Neutrophil (primary cell): ENCODE data around the gene FBP1.
A peak's percentile ranks its signal among the peaks of the same experiment; 100 is the strongest.

ENCODE experiments used
- H3K27ac ChIP-seq: fragments of 200-600 bp; sonication (generic); 2 replicates; pipeline ENCODE4 v1.5.1; 2016; ENCODE audit warnings: mild to moderate bottlenecking, moderate library complexity
- H3K27me3 ChIP-seq: fragments of 200-600 bp; sonication (generic); 2 replicates; pipeline ENCODE4 v1.6.0; 2016; ENCODE audit warnings: mild to moderate bottlenecking
- H3K36me3 ChIP-seq: fragments of 200-600 bp; sonication (generic); 2 replicates; pipeline ENCODE4 v1.5.1; 2017
- H3K4me1 ChIP-seq, 2 experiments: fragments of 200-600 bp in 1 of 2; sonication (generic) in 1 of 2; 1 replicate in 1 of 2; 2 replicates in 1 of 2; pipeline versions ENCODE4 v1.5.1 to v1.6.1; 2013 to 2016; ENCODE audit warnings: low read depth in 1 of 2, low read length in 1 of 2, mild to moderate bottlenecking in 1 of 2, moderate library complexity in 1 of 2; ENCODE audit not compliant: control insufficient read depth in 1 of 2, insufficient read depth in 1 of 2
- H3K4me3 ChIP-seq, 2 experiments: fragments of 200-600 bp in 1 of 2; sonication (generic) in 1 of 2; 1 replicate in 1 of 2; 2 replicates in 1 of 2; pipeline ENCODE4 v1.5.1; 2013 to 2016; ENCODE audit warnings: low read depth in 1 of 2, low read length in 1 of 2, mild to moderate bottlenecking in 1 of 2, moderate library complexity in 1 of 2
- H3K9me3 ChIP-seq: fragments of 200-600 bp; sonication (generic); 2 replicates; pipeline ENCODE4 v1.5.1; 2016
- CTCF ChIP-seq: fragments of 200-600 bp; sonication (generic); IDR thresholded peaks from 2 replicates; pipeline ENCODE4 v1.5.1; 2016; ENCODE audit warnings: antibody characterized with exemption

Gene FBP1

GRCh38 chr9:94655739-94656138 lies 16.4 kb upstream of the FBP1 start:
- no peaks in the 10 kb centered on the region for H3K36me3 ChIP-seq
- H3K4me3 ChIP-seq: peak overlapping the region; percentile 38 to 44
- H3K27me3 ChIP-seq: no peaks in the 10 kb centered on the region
- no peak for TF ChIP-seq CTCF
- H3K27ac ChIP-seq: peak overlapping the region; percentile 42
- H3K9me3 ChIP-seq: no peaks in the 10 kb centered on the region
- peaks cover 16 to 19% of the 10 kb centered on the region in 2 experiments for H3K4me1 ChIP-seq

DNA sequence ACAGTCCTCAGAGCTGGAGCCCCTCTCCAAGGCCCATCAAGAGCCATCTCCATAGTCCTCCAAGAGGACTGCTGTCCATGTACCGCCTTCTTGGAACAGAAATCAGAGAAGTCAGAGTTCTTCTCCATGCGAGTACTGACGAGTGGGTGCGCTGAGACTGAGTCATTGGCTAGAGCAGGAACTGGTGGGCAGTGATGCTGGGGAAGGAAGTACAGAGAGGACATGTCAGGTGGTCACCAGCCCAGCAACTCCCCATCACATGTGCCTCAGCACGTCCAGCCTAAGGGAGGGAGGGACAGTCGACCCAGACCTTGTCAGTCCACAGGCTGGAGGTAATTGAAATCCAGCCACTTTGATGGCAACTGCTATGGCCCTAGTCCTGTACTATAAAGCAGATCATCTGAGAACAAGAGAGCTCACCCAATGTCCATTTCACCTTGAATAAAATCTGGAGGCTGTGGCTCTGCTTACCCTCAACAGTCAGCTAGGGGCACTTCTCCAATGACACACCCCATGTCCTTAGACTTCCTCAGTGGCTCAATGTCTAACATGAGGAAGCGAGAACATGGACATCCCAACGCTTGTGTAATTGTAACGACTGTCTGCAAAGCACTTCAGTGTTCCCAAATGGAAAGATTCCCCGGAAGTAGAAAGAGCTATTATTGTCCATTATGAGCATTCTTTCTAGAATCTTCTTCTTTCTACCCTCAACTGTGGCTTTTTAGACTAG lies 15.0 kb upstream of the FBP1 start:
- no peak for TF ChIP-seq CTCF
- Histone ChIP-seq H3K27me3 (no peaks in the 10 kb centered on the region), H3K27ac (no peak overlapping the region), H3K4me1 (peaks cover 21 to 24% of the 10 kb centered on the region in 2 experiments), H3K9me3 (no peaks in the 10 kb centered on the region), H3K36me3 (no peaks in the 10 kb centered on the region), H3K4me3 (no peak overlapping the region)

- TF ChIP-seq CTCF: no peak
- Histone ChIP-seq H3K4me1 (peaks cover 27 to 31% of the 10 kb centered on the region in 2 experiments), H3K27ac (no peak overlapping the region)
These were observed 11.6 kb upstream of the FBP1 start for GRCh38 chr9:94650949-94651348.

GRCh38 chr9:94649100-94649819 lies 9.9 kb upstream of the FBP1 start:
- H3K36me3 ChIP-seq: no peaks in the 10 kb centered on the region
- H3K27ac ChIP-seq: peak overlapping the region; percentile 85
- peaks cover 17 to 20% of the 10 kb centered on the region in 2 experiments for H3K4me1 ChIP-seq
- no peaks in the 10 kb centered on the region for H3K9me3 ChIP-seq
- H3K27me3 ChIP-seq: no peaks in the 10 kb centered on the region
- no peak overlapping the region for H3K4me3 ChIP-seq
- no peak for TF ChIP-seq CTCF

More at GRCh38 chr9:94650949-94651348, 11.6 kb upstream of the FBP1 start:
- H3K27me3 ChIP-seq: no peaks in the 10 kb centered on the region
- no peaks in the 10 kb centered on the region for H3K36me3 ChIP-seq
- no peak overlapping the region for H3K4me3 ChIP-seq
- no peaks in the 10 kb centered on the region for H3K9me3 ChIP-seq

DNA sequence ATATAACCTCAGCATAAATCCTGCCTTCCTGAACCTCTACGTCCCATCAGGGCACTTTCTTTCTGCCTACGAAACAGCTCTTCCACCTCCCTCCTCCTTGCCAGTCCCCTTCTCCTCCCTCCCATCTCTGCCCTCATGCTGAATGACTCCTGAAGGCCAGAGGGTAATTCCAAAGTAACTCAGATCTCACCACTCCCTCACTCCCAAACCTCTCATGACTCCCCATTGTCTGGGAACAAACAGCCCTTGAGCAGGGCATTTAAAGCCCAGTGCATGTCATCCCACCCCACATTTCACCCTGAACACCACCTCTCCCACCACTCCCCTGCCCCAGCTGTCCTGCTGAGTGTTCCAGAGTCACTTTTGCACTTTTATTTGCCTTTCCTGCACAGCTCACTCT lies 8.9 kb upstream of the FBP1 start:
- Histone ChIP-seq H3K27ac (peak overlapping the region; percentile 85), H3K4me1 (peaks cover 20 to 22% of the 10 kb centered on the region in 2 experiments), H3K27me3 (no peaks in the 10 kb centered on the region), H3K9me3 (no peaks in the 10 kb centered on the region), H3K4me3 (no peak overlapping the region), H3K36me3 (no peaks in the 10 kb centered on the region)
- no peak for TF ChIP-seq CTCF
